ENCODE data around the gene ASF1B.
A peak's percentile ranks its signal among the peaks of the same experiment; 100 is the strongest.

The ASF1B gene

DNA sequence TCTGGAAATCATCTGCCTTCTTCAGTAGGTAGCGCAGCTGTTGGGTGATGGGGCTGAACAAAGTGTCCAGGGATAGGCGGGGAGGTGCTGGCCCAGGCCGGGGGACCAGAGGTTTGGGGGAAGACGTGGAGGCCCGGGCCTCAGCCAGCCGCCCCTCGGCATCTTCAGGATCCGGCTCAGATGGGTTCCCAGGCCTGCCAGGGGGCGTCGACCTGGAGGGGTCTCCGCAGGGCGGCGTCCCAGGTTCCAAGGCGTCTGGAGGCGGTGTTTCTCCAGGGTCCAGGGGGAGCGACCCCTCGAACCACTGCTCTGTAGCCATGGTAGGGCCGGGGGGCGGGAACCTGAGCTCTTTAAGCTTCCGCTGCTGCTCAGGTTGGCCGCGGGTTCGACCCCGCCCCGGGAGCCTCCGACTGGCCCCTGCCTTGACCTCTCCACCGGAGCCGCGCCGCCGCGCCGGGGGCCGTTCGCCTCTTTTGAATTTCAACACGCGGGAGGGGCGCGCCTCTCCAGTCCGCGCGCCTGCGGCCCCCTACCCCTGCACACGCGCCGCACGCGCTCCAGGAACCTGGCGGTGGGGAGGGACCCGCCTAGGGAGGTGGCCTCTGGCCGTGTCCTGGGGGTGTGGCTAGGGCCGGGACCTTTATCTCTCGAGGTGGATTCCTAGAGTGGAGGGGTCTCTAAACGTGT, 50.9 kb downstream of the ASF1B start, which contains the start of gene C19orf67:
Gene C19orf67, minus strand, starts transcription at position 475 of the 687 bp plus-strand sequence. Its CDS starts 156 bp downstream, at position 319.
- no peak for DNase-seq (ENCODE audit: low spot score)

DNA sequence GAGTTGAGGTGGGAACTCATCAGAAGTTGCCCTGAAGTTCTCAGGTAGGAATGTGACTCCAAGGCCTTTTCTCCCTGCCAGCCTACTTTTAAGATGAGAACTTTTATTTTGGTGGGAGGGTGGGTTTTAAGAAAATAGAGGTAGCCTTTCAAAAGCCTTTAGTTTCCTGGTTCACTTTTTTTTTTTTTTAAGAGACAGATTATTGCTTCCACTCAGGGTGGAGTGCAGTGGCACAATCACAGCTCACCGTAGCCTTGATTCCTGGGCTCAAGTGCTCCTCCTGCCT, 53.8 kb downstream of the ASF1B start:
- no peak for DNase-seq (ENCODE audit: low spot score)

GRCh38 chr19:14081797-14082674, 54.4 kb downstream of the ASF1B start:
- DNase-seq (ENCODE audit: low spot score) = no peak

- peak; percentile 98 for DNase-seq (ENCODE audit: low spot score)
Measured at GRCh38 chr19:14080887-14081796, 55.2 kb downstream of the ASF1B start.

DNA sequence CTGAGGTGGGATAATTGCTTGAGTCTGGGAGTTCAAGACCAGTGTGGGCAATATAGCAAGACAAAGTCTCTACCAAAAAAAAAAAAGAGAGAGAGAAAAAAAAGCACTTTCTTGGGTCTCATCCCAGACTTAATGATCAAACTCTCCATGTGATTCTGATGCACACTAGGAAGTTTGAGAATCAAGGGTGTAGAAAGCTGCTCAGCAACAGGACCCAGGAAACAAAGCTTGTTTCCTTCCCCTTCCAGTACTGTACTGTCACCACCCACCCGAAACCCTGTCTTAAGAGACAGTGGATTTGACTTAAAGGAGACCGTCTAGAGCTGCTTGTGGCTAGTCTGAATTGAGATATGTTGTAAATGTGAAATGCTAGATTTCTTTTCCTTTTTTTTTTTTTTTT, 58.0 kb downstream of the ASF1B start:
- DNase-seq (ENCODE audit: low spot score) = no peak

- no peak for DNase-seq (ENCODE audit: low spot score)
Measured at GRCh38 chr19:14073925-14074838, 62.2 kb downstream of the ASF1B start.

GRCh38 chr19:14073261-14073924, 63.0 kb downstream of the ASF1B start:
- peak; percentile 89 for DNase-seq (ENCODE audit: low spot score)

GRCh38 chr19:14072535-14073260, 63.7 kb downstream of the ASF1B start, which contains the start of gene MISP3:
Gene MISP3 (plus strand): TSS chr19:14072786. CDS start chr19:14073310, 524 bp downstream.
- DNase-seq (ENCODE audit: low spot score) = no peak

DNA sequence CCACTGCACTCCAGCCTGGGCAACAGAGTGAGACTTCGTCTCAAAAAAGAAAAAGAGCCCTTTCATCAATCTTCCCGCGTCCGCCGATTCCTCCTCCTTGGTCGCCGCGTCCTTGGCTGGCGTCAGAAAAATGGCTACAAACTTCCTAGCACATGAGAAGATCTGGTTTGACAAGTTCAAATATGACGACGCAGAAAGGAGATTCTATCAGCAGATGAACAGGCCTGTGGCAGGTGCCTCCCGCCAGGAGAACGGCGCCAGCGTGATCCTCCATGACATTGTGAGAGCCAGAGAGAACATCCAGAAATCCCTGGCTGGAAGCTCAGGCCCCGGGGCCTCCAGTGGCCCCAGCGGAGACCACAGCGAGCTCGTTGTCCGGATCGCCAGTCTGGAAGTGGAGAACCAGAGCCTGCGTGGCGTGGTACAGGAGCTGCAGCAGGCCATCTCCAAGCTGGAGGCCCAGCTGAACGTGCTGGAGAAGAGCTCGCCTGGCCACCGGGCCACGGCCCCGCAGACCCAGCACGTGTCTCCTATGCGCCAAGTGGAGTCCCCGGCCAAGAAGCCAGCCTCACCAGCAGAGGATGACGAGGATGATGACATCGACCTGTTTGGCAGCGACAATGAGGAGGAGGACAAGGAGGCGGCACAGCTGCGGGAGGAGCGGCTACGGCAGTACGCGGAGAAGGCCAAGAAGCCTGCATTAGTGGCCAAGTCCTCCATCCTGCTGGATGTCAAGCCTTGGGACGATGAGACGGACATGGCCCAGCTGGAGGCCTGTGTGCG, 65.9 kb downstream of the ASF1B start:
- no peak for DNase-seq (ENCODE audit: low spot score)
